ENCODE measurements around the gene C17orf50.
"Not testable (repeated sequence)": the region's sequence is repeated elsewhere in the genome, so short reads cannot be mapped to it uniquely, and the experiment has no call there.

DNA sequence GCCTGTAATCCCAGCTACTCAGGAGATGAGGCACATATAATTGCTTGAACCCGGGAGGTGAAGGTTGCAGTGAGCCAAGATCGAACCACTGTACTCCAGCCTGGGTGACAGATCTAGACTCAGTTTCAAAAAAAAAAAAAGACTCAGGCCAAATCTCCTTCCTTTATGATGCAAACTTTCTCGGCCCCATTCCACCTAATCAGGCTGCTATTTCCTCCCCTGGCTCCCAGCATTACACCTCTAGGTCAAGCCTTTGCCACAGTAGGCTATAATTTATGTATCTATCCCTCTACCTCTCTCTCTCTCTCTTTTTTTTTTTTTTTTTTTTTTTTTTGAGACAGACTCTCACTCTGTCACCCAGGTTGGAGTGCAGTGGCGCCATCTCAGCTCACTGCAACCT lies 9.1 kb upstream of the C17orf50 start:
- TF ChIP-seq, protein P1, sequence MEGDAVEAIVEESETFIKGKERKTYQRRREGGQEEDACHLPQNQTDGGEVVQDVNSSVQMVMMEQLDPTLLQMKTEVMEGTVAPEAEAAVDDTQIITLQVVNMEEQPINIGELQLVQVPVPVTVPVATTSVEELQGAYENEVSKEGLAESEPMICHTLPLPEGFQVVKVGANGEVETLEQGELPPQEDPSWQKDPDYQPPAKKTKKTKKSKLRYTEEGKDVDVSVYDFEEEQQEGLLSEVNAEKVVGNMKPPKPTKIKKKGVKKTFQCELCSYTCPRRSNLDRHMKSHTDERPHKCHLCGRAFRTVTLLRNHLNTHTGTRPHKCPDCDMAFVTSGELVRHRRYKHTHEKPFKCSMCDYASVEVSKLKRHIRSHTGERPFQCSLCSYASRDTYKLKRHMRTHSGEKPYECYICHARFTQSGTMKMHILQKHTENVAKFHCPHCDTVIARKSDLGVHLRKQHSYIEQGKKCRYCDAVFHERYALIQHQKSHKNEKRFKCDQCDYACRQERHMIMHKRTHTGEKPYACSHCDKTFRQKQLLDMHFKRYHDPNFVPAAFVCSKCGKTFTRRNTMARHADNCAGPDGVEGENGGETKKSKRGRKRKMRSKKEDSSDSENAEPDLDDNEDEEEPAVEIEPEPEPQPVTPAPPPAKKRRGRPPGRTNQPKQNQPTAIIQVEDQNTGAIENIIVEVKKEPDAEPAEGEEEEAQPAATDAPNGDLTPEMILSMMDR (IDR thresholded peaks at IDR 0.05; ENCODE audit: low read depth, low read length) = not testable (repeated sequence)
- TF ChIP-seq, protein P2, sequence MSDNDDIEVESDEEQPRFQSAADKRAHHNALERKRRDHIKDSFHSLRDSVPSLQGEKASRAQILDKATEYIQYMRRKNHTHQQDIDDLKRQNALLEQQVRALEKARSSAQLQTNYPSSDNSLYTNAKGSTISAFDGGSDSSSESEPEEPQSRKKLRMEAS (IDR thresholded peaks at IDR 0.05; ENCODE audit: low read depth, low read length) = not testable (repeated sequence)
- TF ChIP-seq POLR2A (IDR thresholded peaks at IDR 0.05; ENCODE audit: extremely low read depth, insufficient read length); MYC (IDR thresholded peaks at IDR 0.05; ENCODE audit: low read depth, low read length): not testable (repeated sequence)

All from NB4 (cell line).